ENCODE results near the gene RCBTB1. TPM values are rescaled to one million over a fixed set of nuclear protein-coding genes. Genes with fewer than 3 reads are reported as not detected.
A peak's percentile ranks its signal among the peaks of the same experiment; 100 is the strongest.

Gene RCBTB1
- total RNA-seq, 4 donors from 2014 or later: 2.0 to 15.1 (median 5.7) TPM

- Histone ChIP-seq H3K4me3 (peak within 1 kb of the TSS; percentile 50 to 77 (median 63)), H3K36me3 (peaks cover 0 to 2% (median 0%) of the 10 kb centered on the region in 3 donors), H3K27me3 (no peaks in the 10 kb centered on the region), H3K4me1 (peaks cover 0 to 52% (median 6%) of the 10 kb centered on the region in 3 donors), H3K9me3 (no peaks in the 10 kb centered on the region), H3K27ac (peak within 1 kb of the TSS; percentile 86 to 96 (median 93))
- DNase-seq: peak; percentile 20
- WGBS, 2 donors: 0% methylated on average over 2 to 8 of the region's 71 CpGs
- peak in 2 of 4 donors; percentile 71 to 73 for TF ChIP-seq POLR2A (IDR thresholded peaks at IDR 0.05)
- TF ChIP-seq CTCF (IDR thresholded peaks at IDR 0.05): peak in 2 of 6 experiments; percentile 16
- intact Hi-C loops (cut with DNase I): no loop called here
Observed at GRCh38 chr13:49495783-49496762, 89.3 kb downstream of the RCBTB1 start, which contains the start of gene PHF11. Gene PHF11, plus strand, starts transcription at chr13:49495953. Its CDS starts 49 bp downstream, at chr13:49496002.

GRCh38 chr13:49494645-49495044 lies 90.7 kb downstream of the RCBTB1 start:
- Histone ChIP-seq H3K9me3 (no peaks in the 10 kb centered on the region), H3K36me3 (no peaks in the 10 kb centered on the region), H3K4me3 (peak overlapping the region; percentile 50 to 77 (median 63)), H3K27ac (peak overlapping the region in 3 of 4 donors; percentile 86 to 95 (median 91)), H3K4me1 (peaks cover 0 to 42% (median 6%) of the 10 kb centered on the region in 3 donors), H3K27me3 (no peaks in the 10 kb centered on the region)
- TF ChIP-seq CTCF (IDR thresholded peaks at IDR 0.05): no peak
- no peak for TF ChIP-seq POLR2A (IDR thresholded peaks at IDR 0.05)
- 48 to 52% methylated on average over 2 of the region's 2 CpGs for WGBS, 2 donors
- intact Hi-C loops (cut with DNase I): no loop called here
- DNase-seq: no peak

GRCh38 chr13:49488563-49488962 lies 96.8 kb downstream of the RCBTB1 start:
- Histone ChIP-seq H3K36me3 (peaks cover 0 to 59% (median 0%) of the 10 kb centered on the region in 3 donors), H3K4me1 (no peaks in the 10 kb centered on the region), H3K4me3 (no peak overlapping the region), H3K27me3 (no peaks in the 10 kb centered on the region), H3K9me3 (no peaks in the 10 kb centered on the region), H3K27ac (no peak overlapping the region)
- WGBS, 2 donors: 85 to 89% methylated on average over 2 of the region's 2 CpGs
- no peak for DNase-seq
- TF ChIP-seq POLR2A (IDR thresholded peaks at IDR 0.05): no peak
- TF ChIP-seq CTCF (IDR thresholded peaks at IDR 0.05): no peak
- intact Hi-C loops (cut with DNase I): no loop called here

Other genes starting within 250 kb of the RCBTB1 start
- 10 to 100 TPM; 16.9 to 29.2 (median 21.2) TPM for gene CAB39L, start 141.5 kb downstream of the RCBTB1 start, total RNA-seq
- 1 to 10 TPM; 2.3 to 9.0 (median 4.8) TPM for gene SETDB2, start 141.3 kb downstream of the RCBTB1 start, total RNA-seq
- gene PHF11, start 89.6 kb downstream of the RCBTB1 start, total RNA-seq: 10 to 100 TPM; 12.9 to 31.3 (median 19.6) TPM
- gene ARL11, start 42.9 kb upstream of the RCBTB1 start, total RNA-seq: 1 to 10 TPM in 1 of 4 donors, under 1 TPM in 3; 0.22 to 1.9 (median 0.95) TPM
- gene EBPL, start 105.9 kb upstream of the RCBTB1 start, total RNA-seq: 100 to 1,000 TPM; 117 to 146 (median 127) TPM
- gene KPNA3, start 207.1 kb upstream of the RCBTB1 start, total RNA-seq: 10 to 100 TPM; 19.7 to 35.0 (median 25.4) TPM